ENCODE data around the gene PLOD1.
A peak's percentile ranks its signal among the peaks of the same experiment; 100 is the strongest.

PLOD1 gene

DNA sequence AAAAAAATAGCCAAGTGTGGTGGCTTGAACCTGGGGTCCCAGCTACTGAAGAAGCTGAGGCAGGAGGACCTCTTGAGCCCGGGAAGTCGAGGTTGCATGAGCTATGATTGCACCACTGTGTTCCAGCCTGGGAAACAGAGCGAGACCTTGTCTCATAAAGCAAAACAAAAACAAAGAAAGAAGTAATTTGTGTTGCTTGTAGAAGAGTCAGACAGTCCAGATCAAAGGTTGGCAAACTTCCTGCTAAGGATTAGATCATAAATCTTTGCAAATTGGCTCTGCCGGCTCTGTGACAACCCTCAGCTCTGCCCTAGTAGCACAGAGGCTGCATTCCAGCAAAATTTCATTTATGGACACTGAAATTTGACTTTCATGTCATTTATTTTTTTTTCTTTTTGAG is 26.7 kb downstream of the PLOD1 start:
- peaks cover 67% of the 10 kb centered on the region for H3K36me3 ChIP-seq (ENCODE audit: insufficient read depth, low read length)

DNA sequence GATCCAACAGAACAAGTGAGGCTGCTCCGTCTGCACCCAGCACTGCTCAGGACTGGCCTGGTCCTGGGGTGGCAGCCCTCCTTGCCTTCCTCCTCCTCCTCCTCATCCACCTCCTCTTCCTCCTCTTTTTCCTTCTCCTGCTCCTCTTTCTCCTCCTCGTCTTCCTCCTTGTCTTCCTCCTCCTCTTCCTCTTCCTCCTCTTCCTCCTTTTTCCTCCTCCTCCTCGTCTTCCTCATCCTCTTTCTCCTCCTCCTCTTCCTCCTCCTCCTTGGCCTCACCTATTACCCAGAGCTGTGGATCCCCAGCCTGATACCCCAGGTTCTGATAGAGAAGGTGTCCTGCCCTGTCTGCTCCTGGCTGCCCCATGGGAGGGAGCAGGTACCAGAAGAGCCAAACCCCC is 29.1 kb downstream of the PLOD1 start:
- no peak overlapping the region for H3K4me3 ChIP-seq (ENCODE audit: low read depth, low read length, poor library complexity, severe bottlenecking)
- peaks cover 5% of the 10 kb centered on the region for H3K4me1 ChIP-seq (ENCODE audit: insufficient read depth, low read length, severe bottlenecking)
- no peak overlapping the region for H2AFZ ChIP-seq (ENCODE audit: low read length)
- no peak overlapping the region for H3K27ac ChIP-seq (ENCODE audit: low read depth, low read length, poor library complexity, severe bottlenecking)
- no peaks in the 10 kb centered on the region for H3K9me3 ChIP-seq (ENCODE audit: low read length)
- H3K36me3 ChIP-seq (ENCODE audit: insufficient read depth, low read length): peaks cover 44% of the 10 kb centered on the region
- no peaks in the 10 kb centered on the region for H4K20me1 ChIP-seq (ENCODE audit: insufficient read depth, low read length)
- no peaks in the 10 kb centered on the region for H3K79me2 ChIP-seq (ENCODE audit: insufficient read depth, low read length)
- H3F3A ChIP-seq (ENCODE audit: insufficient read depth, low read length): no peaks in the 10 kb centered on the region
- no peak overlapping the region for H3K4me2 ChIP-seq (ENCODE audit: low read length)
- TF ChIP-seq, protein P1, sequence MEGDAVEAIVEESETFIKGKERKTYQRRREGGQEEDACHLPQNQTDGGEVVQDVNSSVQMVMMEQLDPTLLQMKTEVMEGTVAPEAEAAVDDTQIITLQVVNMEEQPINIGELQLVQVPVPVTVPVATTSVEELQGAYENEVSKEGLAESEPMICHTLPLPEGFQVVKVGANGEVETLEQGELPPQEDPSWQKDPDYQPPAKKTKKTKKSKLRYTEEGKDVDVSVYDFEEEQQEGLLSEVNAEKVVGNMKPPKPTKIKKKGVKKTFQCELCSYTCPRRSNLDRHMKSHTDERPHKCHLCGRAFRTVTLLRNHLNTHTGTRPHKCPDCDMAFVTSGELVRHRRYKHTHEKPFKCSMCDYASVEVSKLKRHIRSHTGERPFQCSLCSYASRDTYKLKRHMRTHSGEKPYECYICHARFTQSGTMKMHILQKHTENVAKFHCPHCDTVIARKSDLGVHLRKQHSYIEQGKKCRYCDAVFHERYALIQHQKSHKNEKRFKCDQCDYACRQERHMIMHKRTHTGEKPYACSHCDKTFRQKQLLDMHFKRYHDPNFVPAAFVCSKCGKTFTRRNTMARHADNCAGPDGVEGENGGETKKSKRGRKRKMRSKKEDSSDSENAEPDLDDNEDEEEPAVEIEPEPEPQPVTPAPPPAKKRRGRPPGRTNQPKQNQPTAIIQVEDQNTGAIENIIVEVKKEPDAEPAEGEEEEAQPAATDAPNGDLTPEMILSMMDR (IDR thresholded peaks at IDR 0.05; ENCODE audit: low read length): no peak
- TF ChIP-seq EZH2 (IDR thresholded peaks at IDR 0.05; ENCODE audit: borderline replicate concordance, low read length): no peak
- no peaks in the 10 kb centered on the region for H3K9me2 ChIP-seq (ENCODE audit: low read depth, low read length)
- no peak overlapping the region for H3K9ac ChIP-seq (ENCODE audit: low read length)
- no peaks in the 10 kb centered on the region for H3K27me3 ChIP-seq (ENCODE audit: insufficient read depth, low read length)

More for the DNA sequence above, 26.7 kb downstream of the PLOD1 start:
- H3K9ac ChIP-seq (ENCODE audit: low read length): no peak overlapping the region
- no peak overlapping the region for H2AFZ ChIP-seq (ENCODE audit: low read length)
- TF ChIP-seq EZH2 (IDR thresholded peaks at IDR 0.05; ENCODE audit: borderline replicate concordance, low read length): no peak
- H3K4me3 ChIP-seq (ENCODE audit: low read depth, low read length, poor library complexity, severe bottlenecking): no peak overlapping the region
- no peaks in the 10 kb centered on the region for H4K20me1 ChIP-seq (ENCODE audit: insufficient read depth, low read length)
- no peak overlapping the region for H3K4me2 ChIP-seq (ENCODE audit: low read length)
- no peaks in the 10 kb centered on the region for H3K9me2 ChIP-seq (ENCODE audit: low read depth, low read length)
- no peak overlapping the region for H3K27ac ChIP-seq (ENCODE audit: low read depth, low read length, poor library complexity, severe bottlenecking)
- H3K79me2 ChIP-seq (ENCODE audit: insufficient read depth, low read length): no peaks in the 10 kb centered on the region
- no peaks in the 10 kb centered on the region for H3K27me3 ChIP-seq (ENCODE audit: insufficient read depth, low read length)
- H3F3A ChIP-seq (ENCODE audit: insufficient read depth, low read length): no peaks in the 10 kb centered on the region
- H3K9me3 ChIP-seq (ENCODE audit: low read length): no peaks in the 10 kb centered on the region
- H3K4me1 ChIP-seq (ENCODE audit: insufficient read depth, low read length, severe bottlenecking): peaks cover 5% of the 10 kb centered on the region

DNA sequence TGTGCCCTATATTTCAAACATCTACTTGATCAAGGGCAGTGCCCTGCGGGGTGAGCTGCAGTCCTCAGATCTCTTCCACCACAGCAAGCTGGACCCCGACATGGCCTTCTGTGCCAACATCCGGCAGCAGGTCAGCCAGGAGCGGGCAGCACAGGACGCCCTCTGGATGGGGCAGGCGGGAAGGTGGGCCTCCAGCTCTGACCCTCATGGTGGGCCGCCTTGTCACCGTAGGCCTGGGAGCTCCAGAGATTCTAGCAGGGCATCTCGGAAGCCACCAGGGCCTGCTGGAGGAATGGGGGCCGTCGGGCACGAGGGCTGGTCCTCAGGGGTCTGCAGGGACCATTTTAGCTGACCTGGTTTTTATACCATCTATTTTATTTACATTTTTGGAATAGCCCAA is 30.1 kb downstream of the PLOD1 start:
- Histone ChIP-seq H4K20me1 (ENCODE audit: insufficient read depth, low read length) (no peaks in the 10 kb centered on the region), H2AFZ (ENCODE audit: low read length) (no peak overlapping the region), H3K9me2 (ENCODE audit: low read depth, low read length) (no peaks in the 10 kb centered on the region), H3K4me3 (ENCODE audit: low read depth, low read length, poor library complexity, severe bottlenecking) (no peak overlapping the region), H3K36me3 (ENCODE audit: insufficient read depth, low read length) (peaks cover 48% of the 10 kb centered on the region), H3K27ac (ENCODE audit: low read depth, low read length, poor library complexity, severe bottlenecking) (no peak overlapping the region), H3K9me3 (ENCODE audit: low read length) (no peaks in the 10 kb centered on the region), H3K27me3 (ENCODE audit: insufficient read depth, low read length) (no peaks in the 10 kb centered on the region), H3K9ac (ENCODE audit: low read length) (no peak overlapping the region), H3K4me2 (ENCODE audit: low read length) (no peak overlapping the region), H3K79me2 (ENCODE audit: insufficient read depth, low read length) (no peaks in the 10 kb centered on the region), H3F3A (ENCODE audit: insufficient read depth, low read length) (no peaks in the 10 kb centered on the region), H3K4me1 (ENCODE audit: insufficient read depth, low read length, severe bottlenecking) (peaks cover 5% of the 10 kb centered on the region)
- TF ChIP-seq, protein P1 (IDR thresholded peaks at IDR 0.05; ENCODE audit: low read length): no peak
- no peak for TF ChIP-seq EZH2 (IDR thresholded peaks at IDR 0.05; ENCODE audit: borderline replicate concordance, low read length)

DNA sequence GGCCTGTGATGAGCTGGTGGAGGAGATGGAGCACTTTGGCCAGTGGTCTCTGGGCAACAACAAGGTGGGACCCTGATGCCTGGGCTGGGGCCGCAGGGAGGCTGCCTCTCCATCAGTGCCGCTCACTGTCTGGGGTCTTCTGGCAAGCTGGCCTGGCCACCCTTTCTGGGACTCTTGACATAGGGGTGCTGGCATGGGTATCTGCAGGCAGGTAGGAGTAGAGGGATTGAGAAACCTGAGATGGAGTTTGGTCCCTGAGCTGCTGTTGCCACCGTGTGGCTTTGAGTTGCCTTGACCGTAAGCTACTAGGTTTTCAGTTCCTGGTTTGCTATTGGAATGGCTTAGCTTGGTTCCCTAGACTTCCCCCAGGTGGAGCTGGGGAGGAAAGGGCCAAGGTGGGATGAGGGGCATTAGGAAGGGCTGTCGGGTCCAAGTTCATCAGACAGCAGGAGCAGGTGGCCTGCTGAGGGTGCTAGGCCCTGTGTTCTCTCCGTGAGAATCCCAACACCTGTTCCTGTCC is 32.6 kb downstream of the PLOD1 start:
- TF ChIP-seq EZH2 (IDR thresholded peaks at IDR 0.05; ENCODE audit: borderline replicate concordance, low read length): no peak
- TF ChIP-seq, protein P1 (IDR thresholded peaks at IDR 0.05; ENCODE audit: low read length): peak; percentile 62
- Histone ChIP-seq H3K9me3 (ENCODE audit: low read length) (no peaks in the 10 kb centered on the region), H3K79me2 (ENCODE audit: insufficient read depth, low read length) (no peaks in the 10 kb centered on the region)

More for the DNA sequence above, 32.6 kb downstream of the PLOD1 start:
- Histone ChIP-seq H4K20me1 (ENCODE audit: insufficient read depth, low read length) (no peaks in the 10 kb centered on the region), H2AFZ (ENCODE audit: low read length) (no peak overlapping the region), H3K27ac (ENCODE audit: low read depth, low read length, poor library complexity, severe bottlenecking) (no peak overlapping the region), H3K4me2 (ENCODE audit: low read length) (no peak overlapping the region), H3K9ac (ENCODE audit: low read length) (no peak overlapping the region), H3F3A (ENCODE audit: insufficient read depth, low read length) (no peaks in the 10 kb centered on the region), H3K27me3 (ENCODE audit: insufficient read depth, low read length) (no peaks in the 10 kb centered on the region), H3K36me3 (ENCODE audit: insufficient read depth, low read length) (peaks cover 38% of the 10 kb centered on the region), H3K4me3 (ENCODE audit: low read depth, low read length, poor library complexity, severe bottlenecking) (no peak overlapping the region), H3K4me1 (ENCODE audit: insufficient read depth, low read length, severe bottlenecking) (no peaks in the 10 kb centered on the region), H3K9me2 (ENCODE audit: low read depth, low read length) (no peaks in the 10 kb centered on the region)
